Umbilical cord (tissue), 2 donors: Measurements from ENCODE around the gene ADORA1. TPM values are rescaled to one million over a fixed set of nuclear protein-coding genes. Genes with fewer than 3 reads are reported as not detected.

ENCODE experiments used
- DNase-seq: peaks from one replicate; pipeline ENCODE4 v3.0.0-alpha.2; 2015; ENCODE audit warnings: low spot score
- total RNA-seq: library from RNA; depleted of rRNA; stranded (reverse); fragments of >200 nt; gene quantifications from one replicate; pipeline ENCODE4 v1.2.3, GENCODE V29; 2014; ENCODE audit warnings: low replicate concordance; ENCODE audit not compliant: insufficient read depth

The ADORA1 gene
- total RNA-seq, 1 donor from 2014 or later = 5.8 TPM

DNA sequence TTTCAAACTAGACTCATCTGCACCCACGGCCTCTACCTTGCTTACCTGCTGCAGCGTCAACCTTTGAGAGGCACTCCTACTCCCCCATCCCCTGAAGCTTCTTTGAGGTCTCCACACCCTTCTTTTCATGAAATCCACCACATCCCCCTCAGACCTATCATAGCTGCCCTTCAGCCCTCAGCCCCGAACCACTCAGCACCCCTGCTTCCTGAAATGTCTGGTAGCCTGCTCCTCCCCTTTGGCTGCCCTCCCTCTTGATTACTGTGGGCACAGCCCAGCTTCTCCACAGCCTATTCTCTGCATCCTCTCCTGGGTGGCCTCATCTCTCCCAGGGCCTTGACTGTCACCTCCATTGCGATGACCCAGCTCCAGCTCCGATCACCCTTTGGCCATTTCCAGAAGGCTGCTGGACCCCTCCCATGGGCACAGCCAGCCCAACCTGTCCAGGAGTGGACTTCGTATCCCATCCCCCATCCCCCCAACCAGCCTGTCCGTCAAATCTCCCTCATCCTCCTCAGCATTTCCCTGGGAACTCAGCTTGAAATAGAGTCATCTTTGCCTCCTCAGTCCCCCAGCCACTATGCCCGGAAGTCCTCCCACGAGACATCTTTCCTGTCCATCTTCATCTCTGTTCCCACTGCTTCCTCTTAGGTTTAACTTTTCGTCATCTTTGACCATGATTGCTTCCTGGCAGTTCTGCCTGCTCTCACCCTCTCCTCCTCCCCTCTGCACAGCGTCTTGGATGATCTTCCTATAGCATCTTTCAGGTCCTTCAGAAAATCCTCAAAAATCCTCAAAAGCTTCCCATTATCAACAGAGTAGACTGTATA, 6.1 kb upstream of the ADORA1 start:
- DNase-seq = no peak

DNA sequence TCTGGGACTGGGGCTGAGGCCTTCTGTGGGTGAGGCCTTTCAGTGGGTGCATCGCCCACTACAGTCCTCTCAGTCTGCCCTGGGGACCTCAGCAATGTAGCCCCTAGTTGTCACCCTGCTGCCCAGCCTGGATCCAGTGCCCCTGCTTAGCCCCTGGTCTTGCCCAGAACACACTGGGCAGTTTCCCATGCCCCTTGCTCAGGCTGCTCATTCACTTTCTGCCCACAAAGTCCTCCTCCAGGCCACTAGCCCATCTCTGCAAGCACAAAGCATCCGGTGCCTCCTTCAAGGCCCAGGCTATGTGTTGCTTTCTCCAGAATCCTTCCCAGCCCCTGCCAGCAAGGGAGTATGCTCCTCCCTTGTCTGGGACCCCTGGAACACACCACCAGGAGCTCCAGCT, 5.4 kb upstream of the ADORA1 start:
- no peak for DNase-seq

DNA sequence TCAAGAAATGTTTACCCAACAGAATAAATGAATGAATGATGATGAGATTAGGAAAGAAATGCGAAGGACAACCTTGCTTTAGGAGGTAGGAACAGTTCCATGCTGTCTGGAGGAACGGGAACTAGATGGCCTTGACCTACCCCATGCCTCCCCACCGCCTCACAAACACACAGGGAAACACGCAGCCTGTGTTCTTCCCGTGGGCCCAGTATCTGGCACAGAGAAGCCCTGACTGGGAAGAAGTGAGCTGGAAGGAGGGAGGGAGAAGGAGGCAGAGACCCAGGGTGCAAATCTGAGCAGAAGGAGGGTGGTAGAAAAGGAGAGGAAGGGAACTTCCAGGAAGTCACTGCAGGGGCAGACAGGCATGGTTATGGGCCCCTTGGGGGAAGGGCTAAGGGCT, 3.5 kb upstream of the ADORA1 start:
- no peak for DNase-seq

- no peak for DNase-seq
Measured at GRCh38 chr1:203124546-203125317, 2.8 kb upstream of the ADORA1 start.

DNA sequence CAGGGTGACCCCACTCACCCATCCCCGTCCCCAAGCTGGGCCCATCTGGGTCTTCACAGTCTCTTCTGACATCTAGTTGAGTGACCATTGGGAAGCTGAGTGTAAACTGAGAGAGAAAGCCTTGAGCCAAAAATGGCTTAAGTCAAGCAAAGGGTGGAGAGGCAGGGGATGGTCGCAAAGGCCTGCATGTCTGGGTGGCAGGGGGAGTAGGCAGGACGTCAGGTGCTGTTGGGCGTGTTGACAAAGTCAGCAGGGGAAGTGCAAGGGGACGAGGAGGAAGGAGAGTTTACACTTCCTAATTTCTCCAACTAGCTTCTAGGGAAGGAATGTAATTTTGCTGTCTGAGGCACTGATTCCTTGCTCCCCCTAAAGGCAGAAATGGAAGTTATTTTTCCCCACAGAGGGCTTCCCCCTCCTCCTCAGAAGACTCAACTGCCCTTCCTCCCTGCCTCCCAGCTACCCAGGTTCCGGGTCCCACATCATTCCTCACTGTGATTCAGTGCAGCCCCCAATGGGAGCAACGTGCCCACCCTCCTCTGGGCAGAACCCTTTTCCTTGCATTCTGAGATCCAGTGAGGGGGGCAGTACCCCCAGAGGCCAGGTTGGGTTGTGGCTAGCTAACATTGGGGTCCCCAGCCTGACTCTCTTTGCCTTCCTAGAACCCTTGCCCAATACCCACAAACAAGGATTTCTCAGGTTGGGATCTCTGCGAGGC, 1.2 kb upstream of the ADORA1 start:
- DNase-seq = peak; percentile 60

GRCh38 chr1:203126866-203127665, 460 bp upstream of the ADORA1 start:
- peak; percentile 59 for DNase-seq

GRCh38 chr1:203128431-203128715, 847 bp downstream of the ADORA1 start:
- no peak for DNase-seq

- no peak for DNase-seq
Measured at GRCh38 chr1:203128716-203129500, 1.4 kb downstream of the ADORA1 start.

DNA sequence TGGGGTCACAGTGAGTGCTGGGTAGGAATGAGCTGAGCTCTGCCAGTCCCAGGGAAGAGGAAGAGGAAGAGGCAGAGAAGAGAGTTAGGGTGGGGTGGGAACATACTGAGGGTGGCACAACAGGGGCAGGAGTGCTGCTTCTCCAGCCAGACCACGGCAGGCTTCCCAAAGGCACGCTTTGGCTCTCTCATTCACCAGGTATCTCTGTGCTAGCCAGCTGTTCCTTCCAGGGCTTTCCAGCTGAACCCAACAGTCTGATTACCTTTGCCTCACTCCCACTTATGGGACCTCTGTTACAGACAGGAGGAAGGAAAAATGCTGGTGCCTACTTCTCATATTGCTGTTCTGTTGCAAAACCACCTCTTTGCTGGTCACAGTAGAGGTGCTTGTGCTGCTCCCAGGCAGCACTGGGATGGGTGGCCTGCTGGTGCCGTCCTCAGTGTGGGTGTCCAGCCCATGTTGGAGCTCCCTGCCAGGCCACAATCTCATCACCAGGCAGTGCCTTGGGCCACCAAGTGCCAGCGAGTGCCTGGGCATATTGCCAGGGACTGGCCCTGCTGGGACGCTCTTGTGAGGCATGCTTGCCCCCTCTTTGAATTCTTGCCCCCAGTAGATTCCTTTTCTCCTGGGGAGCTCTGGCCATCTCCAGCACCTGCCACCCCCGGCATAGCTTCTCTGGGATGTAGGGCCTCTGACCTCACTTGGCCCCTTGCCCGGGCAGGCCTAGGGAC, 2.1 kb downstream of the ADORA1 start:
- no peak for DNase-seq

GRCh38 chr1:203130358-203130985, 2.9 kb downstream of the ADORA1 start:
- DNase-seq = no peak

DNA sequence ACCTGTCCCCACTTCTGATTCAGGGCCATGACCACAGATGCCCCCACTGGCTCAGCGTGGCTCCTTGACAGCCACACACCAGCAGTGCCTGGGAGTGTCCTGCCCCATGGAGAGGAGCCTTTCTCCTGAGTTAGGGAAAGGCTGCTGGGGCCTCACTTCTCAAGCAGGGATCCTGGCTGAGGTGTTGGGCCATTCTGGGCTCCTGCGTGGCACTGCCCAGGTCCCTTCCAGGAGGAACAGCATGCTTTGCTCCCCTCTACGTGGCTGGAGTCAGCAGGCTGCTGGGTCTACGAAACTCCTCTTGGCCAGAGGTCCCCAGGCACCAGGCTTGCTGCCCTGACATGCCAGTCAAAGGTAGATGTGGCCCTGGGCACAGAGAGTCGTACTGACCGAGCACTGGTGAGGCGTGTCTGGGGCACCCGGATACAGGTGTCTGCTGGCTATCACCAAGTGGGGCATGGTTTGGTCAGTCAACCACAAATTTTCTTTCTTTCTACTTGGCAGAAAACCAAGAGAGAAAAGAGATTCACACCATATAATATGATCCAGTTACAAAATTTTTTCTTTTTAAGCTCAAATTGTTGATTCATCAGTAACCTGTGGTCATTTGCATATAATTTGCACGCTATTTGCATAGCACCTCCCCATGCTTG, 4.1 kb downstream of the ADORA1 start:
- no peak for DNase-seq

DNA sequence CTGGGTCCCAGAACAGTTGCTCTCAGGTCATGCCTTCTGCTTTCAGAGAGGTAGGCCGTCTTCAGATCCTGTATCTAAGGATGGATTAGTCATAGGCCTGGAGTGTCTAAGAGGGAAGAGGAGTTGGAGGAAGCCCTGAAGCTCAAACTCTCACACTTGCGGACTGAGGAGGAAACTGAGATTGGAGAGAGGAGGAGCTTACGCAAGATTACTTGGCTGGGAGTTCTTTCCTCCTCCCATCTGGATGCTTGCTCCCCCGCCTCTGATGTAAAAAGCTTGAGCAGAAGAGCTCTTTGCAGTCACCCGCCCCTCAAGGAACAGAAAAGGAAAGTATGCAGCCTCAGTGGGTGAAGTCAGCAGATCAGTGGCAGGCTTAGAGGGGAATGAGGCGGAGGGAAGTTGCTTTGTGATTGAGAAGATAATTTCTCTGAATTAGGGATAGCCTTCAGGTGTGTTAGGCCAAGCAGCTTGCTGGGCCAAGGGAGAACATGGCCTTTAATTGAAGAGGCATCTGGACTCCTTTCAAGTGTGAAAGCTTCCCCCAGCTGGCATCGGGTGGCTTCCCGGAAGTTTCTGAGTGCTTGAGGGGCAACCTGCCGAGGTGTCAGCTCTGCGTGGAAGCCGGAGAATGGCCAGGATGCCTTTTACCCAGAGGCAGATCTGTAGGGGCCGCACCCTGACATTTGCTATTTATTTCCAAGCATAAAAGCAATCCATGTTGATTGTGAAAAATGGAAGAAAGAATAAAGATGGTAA, 6.6 kb downstream of the ADORA1 start:
- DNase-seq = peak; percentile 89

DNA sequence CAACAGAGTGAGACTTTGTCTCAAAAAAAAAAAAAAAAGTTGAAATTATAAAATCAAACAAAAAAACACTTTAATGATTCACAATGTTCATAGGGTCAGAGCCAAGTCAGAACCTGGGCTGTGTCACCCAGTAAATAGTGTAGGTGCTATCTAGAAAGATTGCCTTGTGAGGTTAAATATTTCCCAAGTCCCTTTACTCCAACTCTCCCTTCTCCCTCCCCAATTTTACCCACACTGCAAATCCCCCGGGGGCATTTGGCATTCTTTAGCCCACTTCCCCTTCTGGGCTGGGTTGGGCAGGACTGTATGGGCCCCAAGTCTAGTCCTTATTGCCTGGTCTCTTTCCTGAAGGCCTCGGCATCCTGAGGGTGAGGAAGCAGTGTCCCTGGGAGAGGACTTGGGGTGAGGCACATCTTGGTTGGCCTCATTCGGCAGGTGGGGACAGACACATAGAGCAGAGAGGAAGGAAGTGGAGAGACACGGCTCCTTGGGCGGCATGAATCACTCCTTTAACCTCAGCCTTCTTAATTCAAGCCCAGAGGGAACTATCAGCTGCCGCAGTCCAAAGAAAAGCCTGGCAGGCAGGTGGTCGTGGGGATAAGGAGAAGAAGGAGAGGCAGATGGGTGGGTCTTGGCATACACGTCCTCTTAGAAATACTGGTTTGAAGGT, 8.2 kb downstream of the ADORA1 start:
- no peak for DNase-seq

GRCh38 chr1:203136409-203137042, 9.0 kb downstream of the ADORA1 start:
- DNase-seq = no peak

- no peak for DNase-seq
Measured at GRCh38 chr1:203137324-203137723, 9.8 kb downstream of the ADORA1 start.

DNA sequence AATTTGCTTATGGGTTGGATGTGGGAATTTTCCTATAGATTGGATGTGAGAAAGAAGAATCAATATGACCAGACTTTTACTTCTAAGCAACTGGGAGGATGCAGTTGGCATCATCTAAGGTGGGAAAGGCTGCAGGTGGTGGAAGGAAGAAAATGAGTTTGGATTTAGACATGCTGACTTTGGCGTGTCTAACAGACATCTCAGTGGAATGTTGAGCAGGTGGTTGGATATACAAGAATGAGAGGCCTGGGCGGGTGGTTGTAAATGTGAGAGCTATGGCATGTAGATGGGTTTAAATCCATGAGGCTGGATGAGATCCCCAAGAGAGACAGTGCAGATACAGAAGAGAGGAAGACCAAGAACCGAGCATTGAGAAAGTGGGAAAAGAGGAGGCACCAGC, 10.5 kb downstream of the ADORA1 start:
- DNase-seq = no peak

- DNase-seq = no peak
Measured at GRCh38 chr1:203139976-203140475, 12.5 kb downstream of the ADORA1 start.
